ENCODE measurements around the gene CLRN3.
A peak's percentile ranks its signal among the peaks of the same experiment; 100 is the strongest.

CLRN3 gene

GRCh38 chr10:127872871-127873600, 19.7 kb downstream of the CLRN3 start:
- DNase-seq, result no peak

- DNase-seq, result no peak
Observed at GRCh38 chr10:127872011-127872761, 20.6 kb downstream of the CLRN3 start.

GRCh38 chr10:127871631-127872010, 21.1 kb downstream of the CLRN3 start:
- DNase-seq, result no peak

- no peak for DNase-seq
Observed at GRCh38 chr10:127869329-127869728, 23.4 kb downstream of the CLRN3 start.

- no peak for DNase-seq
Observed at GRCh38 chr10:127867805-127868204, 24.9 kb downstream of the CLRN3 start.

GRCh38 chr10:127866276-127867013, 26.3 kb downstream of the CLRN3 start:
- no peak for DNase-seq

- no peak for DNase-seq
Observed at GRCh38 chr10:127863231-127863825, 29.4 kb downstream of the CLRN3 start.

- no peak for DNase-seq
Observed at GRCh38 chr10:127860592-127860991, 32.1 kb downstream of the CLRN3 start.

GRCh38 chr10:127855976-127856375, 36.8 kb downstream of the CLRN3 start:
- DNase-seq, result no peak

- no peak for DNase-seq
Observed at GRCh38 chr10:127855591-127855881, 37.2 kb downstream of the CLRN3 start.

- no peak for DNase-seq
Observed at GRCh38 chr10:127854769-127855590, 37.8 kb downstream of the CLRN3 start.

GRCh38 chr10:127853868-127854768, 38.6 kb downstream of the CLRN3 start:
- DNase-seq, result peak; percentile 5

GRCh38 chr10:127852456-127852855, 40.3 kb downstream of the CLRN3 start:
- no peak for DNase-seq

GRCh38 chr10:127851661-127852194, 41.0 kb downstream of the CLRN3 start:
- no peak for DNase-seq

GRCh38 chr10:127850944-127851343, 41.8 kb downstream of the CLRN3 start:
- DNase-seq, result no peak

GRCh38 chr10:127849921-127850320, 42.8 kb downstream of the CLRN3 start:
- DNase-seq, result no peak

- no peak for DNase-seq
Observed at GRCh38 chr10:127849224-127849623, 43.5 kb downstream of the CLRN3 start.

- no peak for DNase-seq
Observed at GRCh38 chr10:127848226-127848625, 44.5 kb downstream of the CLRN3 start.

- DNase-seq, result no peak
Observed at GRCh38 chr10:127845756-127846155, 47.0 kb downstream of the CLRN3 start.

GRCh38 chr10:127840884-127841283, 51.9 kb downstream of the CLRN3 start:
- no peak for DNase-seq

GRCh38 chr10:127836966-127837365, 55.8 kb downstream of the CLRN3 start:
- no peak for DNase-seq

Measured in amniotic stem cell (primary cell).